ENCODE results near the gene FAM131C. TPM values are rescaled to one million over a fixed set of nuclear protein-coding genes. Genes with fewer than 3 reads are reported as not detected.
"Not testable (repeated sequence)": the region's sequence is repeated elsewhere in the genome, so short reads cannot be mapped to it uniquely, and the experiment has no call there.

FAM131C gene
- polyA plus RNA-seq, 1 donor (not counting 4 experiments of a cell fraction or from before 2014, with no cell fraction given), result 0.31 TPM

GRCh38 chr1:16026723-16027484 lies 46.5 kb downstream of the FAM131C start:
- Histone ChIP-seq H3K9ac (ENCODE audit: control insufficient read depth, extremely low read depth, insufficient read depth, low read length) (no peak overlapping the region), H3K4me2 (ENCODE audit: control insufficient read depth, extremely low read depth, insufficient read depth, low read depth, low read length) (no peak overlapping the region), H3K9me1 (ENCODE audit: control insufficient read depth, extremely low read depth, insufficient read depth, low read length) (no peaks in the 10 kb centered on the region), H3K27me3 (ENCODE audit: control insufficient read depth, extremely low read depth, insufficient read depth, low read length) (peaks cover 12% of the 10 kb centered on the region), H3K27ac (ENCODE audit: control insufficient read depth, insufficient read depth, low read length) (no peak overlapping the region), H3K36me3 (ENCODE audit: control insufficient read depth in 2 of 2, extremely low read depth in 1 of 2, insufficient read depth in 2 of 2, low read length in 2 of 2) (no peaks in the 10 kb centered on the region), H3K4me1 (ENCODE audit: control insufficient read depth, extremely low read depth, insufficient read depth, low read length) (no peaks in the 10 kb centered on the region), H3K79me2 (ENCODE audit: control insufficient read depth, insufficient read depth, low read length) (no peaks in the 10 kb centered on the region), H4K20me1 (ENCODE audit: control insufficient read depth, extremely low read depth, insufficient read depth, low read length) (no peaks in the 10 kb centered on the region), H2AFZ (ENCODE audit: control insufficient read depth, low read length) (no peak overlapping the region), H3K9me3 (ENCODE audit: control insufficient read depth, low read depth, low read length) (no peaks in the 10 kb centered on the region), H3K4me3 (ENCODE audit: control insufficient read depth in 2 of 3, extremely low read depth in 1 of 3, insufficient read depth in 2 of 3, low read depth in 1 of 3, low read length in 3 of 3) (no peak overlapping the region)
- dilution Hi-C loops (cut with MboI; ENCODE audit: extremely low pct_ligation_motif_present, low sequenced_read_pairs), result no loop called here
- FAIRE-seq, result no peak
- TF ChIP-seq EZH2 (IDR thresholded peaks at IDR 0.05; ENCODE audit: low read length) (no peak), CTCF (optimal IDR thresholded peaks at IDR 0.05 in 1 of 3, IDR thresholded peaks at IDR 0.05 in 1 of 3, conservative IDR thresholded peaks at IDR 0.05 in 1 of 3; ENCODE audit: extremely low read depth in 1 of 3, insufficient read depth in 2 of 3, low read length in 3 of 3) (no peak)
- DNase-seq (ENCODE audit: low read depth, low spot score), result no peak

GRCh38 chr1:16026302-16026701 lies 47.1 kb downstream of the FAM131C start:
- H3K27ac ChIP-seq (ENCODE audit: control insufficient read depth, insufficient read depth, low read length); H3K9ac ChIP-seq (ENCODE audit: control insufficient read depth, extremely low read depth, insufficient read depth, low read length); H3K36me3 ChIP-seq (ENCODE audit: control insufficient read depth in 2 of 2, extremely low read depth in 1 of 2, insufficient read depth in 2 of 2, low read length in 2 of 2); H3K79me2 ChIP-seq (ENCODE audit: control insufficient read depth, insufficient read depth, low read length); H3K4me2 ChIP-seq (ENCODE audit: control insufficient read depth, extremely low read depth, insufficient read depth, low read depth, low read length); H3K9me3 ChIP-seq (ENCODE audit: control insufficient read depth, low read depth, low read length); FAIRE-seq; H2AFZ ChIP-seq (ENCODE audit: control insufficient read depth, low read length); dilution Hi-C loops (cut with MboI; ENCODE audit: extremely low pct_ligation_motif_present, low sequenced_read_pairs); H3K9me1 ChIP-seq (ENCODE audit: control insufficient read depth, extremely low read depth, insufficient read depth, low read length); H3K4me1 ChIP-seq (ENCODE audit: control insufficient read depth, extremely low read depth, insufficient read depth, low read length); DNase-seq (ENCODE audit: low read depth, low spot score); H3K4me3 ChIP-seq (ENCODE audit: control insufficient read depth in 2 of 3, extremely low read depth in 1 of 3, insufficient read depth in 2 of 3, low read depth in 1 of 3, low read length in 3 of 3); H4K20me1 ChIP-seq (ENCODE audit: control insufficient read depth, extremely low read depth, insufficient read depth, low read length): not testable (repeated sequence)
- H3K27me3 ChIP-seq (ENCODE audit: control insufficient read depth, extremely low read depth, insufficient read depth, low read length), result peaks cover 12% of the 10 kb centered on the region
